Dedifferentiated amniotic fluid mesenchymal stem cell (primary cell): ENCODE data around the gene CDHR5.
"Not testable (repeated sequence)": the region's sequence is repeated elsewhere in the genome, so short reads cannot be mapped to it uniquely, and the experiment has no call there.

Source experiments
- DNase-seq: peaks from one replicate; pipeline ENCODE4 v3.0.0-alpha.2; 2016; ENCODE audit errors: extremely low spot score

Gene CDHR5

GRCh38 chr11:624705-625635, at the start of gene CDHR5:
CDHR5 (minus strand) TSS chr11:624955; CDS start chr11:624902, 53 bp downstream.
- no peak for DNase-seq

- DNase-seq = no peak
Measured at GRCh38 chr11:674406-674805, 49.7 kb upstream of the CDHR5 start.

GRCh38 chr11:673866-674265, 49.1 kb upstream of the CDHR5 start:
- DNase-seq = no peak

GRCh38 chr11:665704-666281, 41.0 kb upstream of the CDHR5 start:
- DNase-seq = peak; percentile 46

- peak; percentile 30 for DNase-seq
Measured at GRCh38 chr11:665062-665703, 40.4 kb upstream of the CDHR5 start.

- DNase-seq = no peak
Measured at GRCh38 chr11:662689-663274, 38.0 kb upstream of the CDHR5 start.

- no peak for DNase-seq
Measured at GRCh38 chr11:660681-661444, 36.1 kb upstream of the CDHR5 start.

- DNase-seq = no peak
Measured at GRCh38 chr11:660281-660680, 35.5 kb upstream of the CDHR5 start.

- DNase-seq = no peak
Measured at GRCh38 chr11:659532-660085, 34.9 kb upstream of the CDHR5 start.

GRCh38 chr11:657691-658126, 33.0 kb upstream of the CDHR5 start:
- no peak for DNase-seq

- no peak for DNase-seq
Measured at GRCh38 chr11:656866-657265, 32.1 kb upstream of the CDHR5 start.

- no peak for DNase-seq
Measured at GRCh38 chr11:656426-656825, 31.7 kb upstream of the CDHR5 start.

- no peak for DNase-seq
Measured at GRCh38 chr11:655036-655726, 30.4 kb upstream of the CDHR5 start.

GRCh38 chr11:654444-654843, 29.7 kb upstream of the CDHR5 start:
- DNase-seq = not testable (repeated sequence)

- no peak for DNase-seq
Measured at GRCh38 chr11:653837-654236, 29.1 kb upstream of the CDHR5 start.

- not testable (repeated sequence) for DNase-seq
Measured at GRCh38 chr11:653136-653535, 28.4 kb upstream of the CDHR5 start.

- DNase-seq = no peak
Measured at GRCh38 chr11:650482-650881, 25.7 kb upstream of the CDHR5 start.

GRCh38 chr11:647672-648158, 23.0 kb upstream of the CDHR5 start:
- DNase-seq = not testable (repeated sequence)

GRCh38 chr11:646214-646613, 21.5 kb upstream of the CDHR5 start:
- no peak for DNase-seq

GRCh38 chr11:645536-645935, 20.8 kb upstream of the CDHR5 start:
- no peak for DNase-seq
